ENCODE results near the gene DNAI4.
"Not testable (repeated sequence)": the region's sequence is repeated elsewhere in the genome, so short reads cannot be mapped to it uniquely, and the experiment has no call there.

DNA sequence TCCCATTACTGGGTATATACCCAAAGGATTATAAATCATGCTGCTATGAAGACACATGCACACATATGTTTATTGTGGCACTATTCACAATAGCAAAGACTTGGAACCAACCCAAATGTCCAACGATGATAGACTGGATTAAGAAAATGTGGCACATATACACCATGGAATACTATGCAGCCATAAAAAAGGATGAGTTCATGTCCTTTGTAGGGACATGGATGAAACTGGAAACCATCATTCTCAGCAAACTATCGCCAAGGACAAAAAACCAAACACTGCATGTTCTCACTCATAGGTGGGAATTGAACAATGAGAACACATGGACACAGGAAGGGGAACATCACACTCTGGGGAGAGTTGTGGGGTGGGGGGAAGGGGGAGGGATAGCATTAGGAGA is 138.9 kb downstream of the DNAI4 start:
- not testable (repeated sequence) for TF ChIP-seq POLR2A (IDR thresholded peaks at IDR 0.05); POLR2AphosphoS5 (IDR thresholded peaks at IDR 0.05; ENCODE audit: insufficient read depth in 1 of 2, low read depth in 1 of 2)
- TF ChIP-seq, protein P1, sequence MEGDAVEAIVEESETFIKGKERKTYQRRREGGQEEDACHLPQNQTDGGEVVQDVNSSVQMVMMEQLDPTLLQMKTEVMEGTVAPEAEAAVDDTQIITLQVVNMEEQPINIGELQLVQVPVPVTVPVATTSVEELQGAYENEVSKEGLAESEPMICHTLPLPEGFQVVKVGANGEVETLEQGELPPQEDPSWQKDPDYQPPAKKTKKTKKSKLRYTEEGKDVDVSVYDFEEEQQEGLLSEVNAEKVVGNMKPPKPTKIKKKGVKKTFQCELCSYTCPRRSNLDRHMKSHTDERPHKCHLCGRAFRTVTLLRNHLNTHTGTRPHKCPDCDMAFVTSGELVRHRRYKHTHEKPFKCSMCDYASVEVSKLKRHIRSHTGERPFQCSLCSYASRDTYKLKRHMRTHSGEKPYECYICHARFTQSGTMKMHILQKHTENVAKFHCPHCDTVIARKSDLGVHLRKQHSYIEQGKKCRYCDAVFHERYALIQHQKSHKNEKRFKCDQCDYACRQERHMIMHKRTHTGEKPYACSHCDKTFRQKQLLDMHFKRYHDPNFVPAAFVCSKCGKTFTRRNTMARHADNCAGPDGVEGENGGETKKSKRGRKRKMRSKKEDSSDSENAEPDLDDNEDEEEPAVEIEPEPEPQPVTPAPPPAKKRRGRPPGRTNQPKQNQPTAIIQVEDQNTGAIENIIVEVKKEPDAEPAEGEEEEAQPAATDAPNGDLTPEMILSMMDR (IDR thresholded peaks at IDR 0.05) = not testable (repeated sequence)
